ENCODE measurements around the gene MYBPC2.

DNA sequence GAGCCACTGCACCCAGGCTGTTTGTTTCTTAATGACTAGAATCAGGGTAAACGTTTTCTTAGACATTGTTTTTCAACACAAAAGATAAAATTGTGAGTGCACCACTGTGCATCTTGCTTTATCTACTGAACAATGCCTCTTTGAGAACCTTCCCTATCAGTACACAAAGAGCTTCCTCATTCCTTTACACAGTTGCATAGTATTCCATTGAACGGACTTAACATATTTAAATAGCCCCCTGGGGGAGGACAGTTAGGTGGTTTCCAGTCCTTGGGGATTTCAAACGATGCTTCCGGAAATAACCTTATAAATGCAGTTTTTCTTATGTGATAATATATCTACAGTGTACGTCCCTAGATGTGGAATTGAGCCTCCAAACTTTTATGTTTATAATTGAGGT, 39.9 kb upstream of the MYBPC2 start:
- TF ChIP-seq, protein P1, sequence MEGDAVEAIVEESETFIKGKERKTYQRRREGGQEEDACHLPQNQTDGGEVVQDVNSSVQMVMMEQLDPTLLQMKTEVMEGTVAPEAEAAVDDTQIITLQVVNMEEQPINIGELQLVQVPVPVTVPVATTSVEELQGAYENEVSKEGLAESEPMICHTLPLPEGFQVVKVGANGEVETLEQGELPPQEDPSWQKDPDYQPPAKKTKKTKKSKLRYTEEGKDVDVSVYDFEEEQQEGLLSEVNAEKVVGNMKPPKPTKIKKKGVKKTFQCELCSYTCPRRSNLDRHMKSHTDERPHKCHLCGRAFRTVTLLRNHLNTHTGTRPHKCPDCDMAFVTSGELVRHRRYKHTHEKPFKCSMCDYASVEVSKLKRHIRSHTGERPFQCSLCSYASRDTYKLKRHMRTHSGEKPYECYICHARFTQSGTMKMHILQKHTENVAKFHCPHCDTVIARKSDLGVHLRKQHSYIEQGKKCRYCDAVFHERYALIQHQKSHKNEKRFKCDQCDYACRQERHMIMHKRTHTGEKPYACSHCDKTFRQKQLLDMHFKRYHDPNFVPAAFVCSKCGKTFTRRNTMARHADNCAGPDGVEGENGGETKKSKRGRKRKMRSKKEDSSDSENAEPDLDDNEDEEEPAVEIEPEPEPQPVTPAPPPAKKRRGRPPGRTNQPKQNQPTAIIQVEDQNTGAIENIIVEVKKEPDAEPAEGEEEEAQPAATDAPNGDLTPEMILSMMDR (IDR thresholded peaks at IDR 0.05; ENCODE audit: insufficient read depth, low read depth, low read length): no peak
- no peak for TF ChIP-seq EZH2 (IDR thresholded peaks at IDR 0.05; ENCODE audit: insufficient read depth, low read length)
